ENCODE data around the gene GPR3. TPM values are rescaled to one million over a fixed set of nuclear protein-coding genes. Genes with fewer than 3 reads are reported as not detected.

Gene GPR3
- total RNA-seq, 1 donor from 2014 or later: not detected

DNA sequence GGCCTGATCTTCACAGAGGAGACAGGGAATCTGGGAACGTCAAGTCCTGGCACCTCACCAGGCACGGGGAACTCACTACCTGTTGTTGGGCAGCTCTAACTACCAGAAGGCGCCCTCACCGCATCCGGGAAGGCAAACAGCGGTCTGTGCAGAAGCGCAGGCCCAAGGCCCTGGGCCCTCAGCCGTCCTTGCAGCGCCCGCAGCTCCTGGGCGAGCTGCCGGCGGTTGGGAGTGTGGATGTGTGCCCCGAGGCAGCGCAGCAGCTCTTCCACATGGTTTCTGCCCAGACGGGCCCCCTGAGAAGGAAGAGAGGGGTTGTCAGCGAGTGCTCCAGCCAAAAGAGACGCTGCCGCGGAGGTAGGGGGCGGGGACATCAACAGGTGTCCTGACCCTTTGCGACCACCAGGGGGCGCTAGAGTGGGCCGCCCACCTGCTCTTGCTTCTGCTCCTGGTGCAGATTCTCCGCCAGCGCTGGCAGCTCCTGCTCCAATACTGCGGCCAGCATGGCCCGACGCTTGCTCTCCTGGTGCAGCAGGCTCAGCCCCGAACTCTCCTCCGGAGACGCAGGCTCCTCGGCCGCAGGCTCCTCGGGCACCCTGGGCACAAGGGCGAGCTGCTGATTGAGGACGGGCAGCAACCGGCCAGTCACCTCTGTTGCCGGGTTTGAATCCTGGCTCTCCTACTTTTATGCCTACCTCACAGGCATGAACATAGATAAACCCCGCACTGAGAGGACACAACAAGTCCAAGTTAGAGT, 35.0 kb upstream of the GPR3 start:
- DNase-seq (ENCODE audit: low read depth) (peak; percentile 31), FAIRE-seq (no peak)
- TF ChIP-seq, protein P1, sequence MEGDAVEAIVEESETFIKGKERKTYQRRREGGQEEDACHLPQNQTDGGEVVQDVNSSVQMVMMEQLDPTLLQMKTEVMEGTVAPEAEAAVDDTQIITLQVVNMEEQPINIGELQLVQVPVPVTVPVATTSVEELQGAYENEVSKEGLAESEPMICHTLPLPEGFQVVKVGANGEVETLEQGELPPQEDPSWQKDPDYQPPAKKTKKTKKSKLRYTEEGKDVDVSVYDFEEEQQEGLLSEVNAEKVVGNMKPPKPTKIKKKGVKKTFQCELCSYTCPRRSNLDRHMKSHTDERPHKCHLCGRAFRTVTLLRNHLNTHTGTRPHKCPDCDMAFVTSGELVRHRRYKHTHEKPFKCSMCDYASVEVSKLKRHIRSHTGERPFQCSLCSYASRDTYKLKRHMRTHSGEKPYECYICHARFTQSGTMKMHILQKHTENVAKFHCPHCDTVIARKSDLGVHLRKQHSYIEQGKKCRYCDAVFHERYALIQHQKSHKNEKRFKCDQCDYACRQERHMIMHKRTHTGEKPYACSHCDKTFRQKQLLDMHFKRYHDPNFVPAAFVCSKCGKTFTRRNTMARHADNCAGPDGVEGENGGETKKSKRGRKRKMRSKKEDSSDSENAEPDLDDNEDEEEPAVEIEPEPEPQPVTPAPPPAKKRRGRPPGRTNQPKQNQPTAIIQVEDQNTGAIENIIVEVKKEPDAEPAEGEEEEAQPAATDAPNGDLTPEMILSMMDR (IDR thresholded peaks at IDR 0.05; ENCODE audit: insufficient read depth, low read length, severe bottlenecking): peak; percentile 98
- no peak overlapping the region for H3K4me3 ChIP-seq (ENCODE audit: low read depth, low read length)
- no peaks in the 10 kb centered on the region for H3K27me3 ChIP-seq (ENCODE audit: control insufficient read depth, insufficient read depth, low read length)
- peaks cover 53% of the 10 kb centered on the region for H3K36me3 ChIP-seq (ENCODE audit: control insufficient read depth, insufficient read depth, low read length)

GRCh38 chr1:27358038-27358927, 34.1 kb upstream of the GPR3 start:
- TF ChIP-seq, protein P1 (IDR thresholded peaks at IDR 0.05; ENCODE audit: insufficient read depth, low read length, severe bottlenecking): no peak
- FAIRE-seq: peak; percentile 36
- Histone ChIP-seq H3K4me3 (ENCODE audit: low read depth, low read length) (no peak overlapping the region), H3K36me3 (ENCODE audit: control insufficient read depth, insufficient read depth, low read length) (peaks cover 56% of the 10 kb centered on the region), H3K27me3 (ENCODE audit: control insufficient read depth, insufficient read depth, low read length) (no peaks in the 10 kb centered on the region)
- DNase-seq (ENCODE audit: low read depth): no peak

DNA sequence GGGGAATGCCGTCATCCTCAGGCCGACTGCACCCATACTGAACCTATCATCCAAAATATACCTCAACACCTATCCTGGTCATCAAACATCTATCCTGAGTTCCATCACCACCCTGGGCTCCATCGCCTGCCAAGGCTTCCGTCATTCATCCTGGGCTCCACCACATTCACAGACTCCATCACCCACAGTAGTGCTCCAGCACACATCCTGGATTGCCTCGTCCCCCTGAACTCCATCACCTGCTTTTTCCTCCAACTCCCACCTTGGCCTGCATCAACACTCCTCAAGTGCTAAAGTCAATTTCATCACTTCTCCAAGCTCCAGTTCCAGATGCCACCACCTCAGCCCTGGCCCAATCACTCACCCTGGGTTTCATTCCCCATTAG, 33.5 kb upstream of the GPR3 start:
- no peak for FAIRE-seq
- H3K36me3 ChIP-seq (ENCODE audit: control insufficient read depth, insufficient read depth, low read length): peaks cover 62% of the 10 kb centered on the region
- H3K4me3 ChIP-seq (ENCODE audit: low read depth, low read length): no peak overlapping the region
- H3K27me3 ChIP-seq (ENCODE audit: control insufficient read depth, insufficient read depth, low read length): no peaks in the 10 kb centered on the region
- no peak for DNase-seq (ENCODE audit: low read depth)
- TF ChIP-seq, protein P1 (IDR thresholded peaks at IDR 0.05; ENCODE audit: insufficient read depth, low read length, severe bottlenecking): no peak

DNA sequence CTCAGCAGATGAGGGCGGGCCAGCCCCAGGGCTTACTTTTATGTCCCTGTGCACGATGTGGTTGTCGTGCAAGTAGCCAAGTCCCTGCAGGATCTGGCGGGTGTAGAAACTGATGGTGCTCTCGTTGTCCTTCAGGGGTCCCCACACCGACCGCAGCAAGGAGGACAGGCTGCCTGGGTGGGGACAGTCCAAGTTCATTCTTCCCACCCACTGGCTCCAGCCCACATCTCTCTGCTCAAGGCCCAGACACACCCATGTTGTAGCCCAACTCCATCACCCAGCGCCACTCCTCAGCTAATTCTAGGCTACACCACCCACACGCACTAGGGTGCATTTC, 32.6 kb upstream of the GPR3 start:
- Histone ChIP-seq H3K36me3 (ENCODE audit: control insufficient read depth, insufficient read depth, low read length) (peaks cover 71% of the 10 kb centered on the region), H3K27me3 (ENCODE audit: control insufficient read depth, insufficient read depth, low read length) (no peaks in the 10 kb centered on the region), H3K4me3 (ENCODE audit: low read depth, low read length) (no peak overlapping the region)
- DNase-seq (ENCODE audit: low read depth): no peak
- peak; percentile 70 for FAIRE-seq
- TF ChIP-seq, protein P1 (IDR thresholded peaks at IDR 0.05; ENCODE audit: insufficient read depth, low read length, severe bottlenecking): no peak

GRCh38 chr1:27360159-27361043, 32.0 kb upstream of the GPR3 start:
- H3K27me3 ChIP-seq (ENCODE audit: control insufficient read depth, insufficient read depth, low read length): no peaks in the 10 kb centered on the region
- FAIRE-seq (no peak), DNase-seq (ENCODE audit: low read depth) (no peak)
- TF ChIP-seq, protein P1 (IDR thresholded peaks at IDR 0.05; ENCODE audit: insufficient read depth, low read length, severe bottlenecking): no peak
- H3K4me3 ChIP-seq (ENCODE audit: low read depth, low read length): no peak overlapping the region
- peaks cover 69% of the 10 kb centered on the region for H3K36me3 ChIP-seq (ENCODE audit: control insufficient read depth, insufficient read depth, low read length)
